IMR-90 (cell line): ENCODE measurements around the gene SPATA21. TPM values are rescaled to one million over a fixed set of nuclear protein-coding genes. Genes with fewer than 3 reads are reported as not detected.

ENCODE experiments used
- ATAC-seq: fragments of 200-7000 bp; cut with Tn5 transposase; 2 replicates; pipeline ENCODE4 v1.9.1; 2020; ENCODE audit warnings: low read depth, mild to moderate bottlenecking, moderate library complexity
- BruUV-seq: library from RNA; stranded (reverse); fragments of 400-500 nt; replicated peaks from 2 replicates; lab custom pipeline; 2021; lab: Mats Ljungman, UMichigan
- CTCF ChIA-PET: fragments of 300-600 bp; formaldehyde crosslinking; extraction: SDS; loops from one replicate; lab custom pipeline; 2021; ENCODE audit warnings: antibody characterized with exemption; lab: Yijun Ruan, JAX
- POLR2A ChIA-PET: fragments of 300-600 bp; sonication (Branson Sonifier 250); formaldehyde crosslinking; loops from one replicate; lab custom pipeline; 2022; ENCODE audit warnings: antibody characterized with exemption; ENCODE audit not compliant: unreplicated experiment; lab: Charles Lee
- DNase-seq: peaks from one replicate; pipeline ENCODE4 v3.0.0; 2013
- H2AFZ ChIP-seq: replicated peaks from 2 replicates; pipeline ENCODE3; 2013; ENCODE audit warnings: low read length, mild to moderate bottlenecking; ENCODE audit not compliant: poor library complexity
- H2AK5ac ChIP-seq: 2 replicates; pipeline ENCODE4 v1.6.1; 2013; ENCODE audit warnings: low read depth, low read length, inconsistent platforms
- H2AK9ac ChIP-seq: replicated peaks from 2 replicates; pipeline ENCODE3; 2013; ENCODE audit warnings: mild to moderate bottlenecking, low read depth, low read length, moderate library complexity; ENCODE audit not compliant: poor library complexity
- H2BK120ac ChIP-seq: 2 replicates; pipeline ENCODE4 v1.6.1; 2013; ENCODE audit warnings: low read depth, low read length, inconsistent platforms
- H2BK15ac ChIP-seq: 3 replicates; pipeline ENCODE4 v1.6.1; 2013; ENCODE audit warnings: low read depth, low read length, inconsistent platforms
- H2BK20ac ChIP-seq: 2 replicates; pipeline ENCODE4 v1.6.1; 2013; ENCODE audit warnings: low read depth, mild to moderate bottlenecking, inconsistent platforms, low read length, moderate library complexity
- H2BK5ac ChIP-seq: 2 replicates; pipeline ENCODE4 v1.6.1; 2013; ENCODE audit warnings: mild to moderate bottlenecking, low read depth, low read length, inconsistent platforms; ENCODE audit not compliant: poor library complexity, severe bottlenecking
- H3K14ac ChIP-seq: replicated peaks from 2 replicates; pipeline ENCODE4 v1.6.1; 2013; ENCODE audit warnings: low read depth, low read length, inconsistent platforms
- H3K18ac ChIP-seq: 2 replicates; pipeline ENCODE4 v1.6.1; 2013; ENCODE audit warnings: low read depth, low read length, control low read depth
- H3K23ac ChIP-seq: 2 replicates; pipeline ENCODE4 v1.6.1; 2013; ENCODE audit warnings: low read depth, low read length, inconsistent platforms
- H3K27ac ChIP-seq: 2 replicates; pipeline ENCODE4 v1.5.1; 2013; ENCODE audit warnings: mild to moderate bottlenecking, control low read depth, low read length; ENCODE audit not compliant: insufficient read depth
- H3K27me3 ChIP-seq: 2 replicates; pipeline ENCODE4 v1.6.1; 2013; ENCODE audit warnings: low read length; ENCODE audit not compliant: control insufficient read depth, insufficient read depth
- H3K36me3 ChIP-seq: 2 replicates; pipeline ENCODE4 v1.6.1; 2013; ENCODE audit warnings: low read length, mixed read lengths; ENCODE audit not compliant: control insufficient read depth, insufficient read depth
- H3K4ac ChIP-seq: 2 replicates; pipeline ENCODE4 v1.6.1; 2013; ENCODE audit warnings: low read depth, low read length, inconsistent platforms
- H3K4me1 ChIP-seq: 2 replicates; pipeline ENCODE4 v1.6.1; 2013; ENCODE audit warnings: low read length, mixed read lengths; ENCODE audit not compliant: control insufficient read depth, insufficient read depth
- H3K4me2 ChIP-seq: 2 replicates; pipeline ENCODE4 v1.6.1; 2013; ENCODE audit warnings: low read depth, mild to moderate bottlenecking, control low read depth, low read length, moderate library complexity
- H3K4me3 ChIP-seq: 2 replicates; pipeline ENCODE4 v1.5.1; 2013; ENCODE audit warnings: low read depth, mild to moderate bottlenecking, control low read depth, low read length, moderate library complexity; ENCODE audit not compliant: insufficient read depth
- H3K56ac ChIP-seq: 2 replicates; pipeline ENCODE4 v1.6.1; 2013; ENCODE audit warnings: low read length, inconsistent platforms; ENCODE audit not compliant: insufficient read depth; ENCODE audit errors: extremely low read depth
- H3K79me1 ChIP-seq, 2 experiments: 2 replicates each; pipeline ENCODE4 v1.6.1; 2013; ENCODE audit warnings: low read length in 2 of 2, inconsistent platforms in 1 of 2, low read depth in 1 of 2
- H3K9ac ChIP-seq: 2 replicates; pipeline ENCODE4 v1.6.1; 2013; ENCODE audit warnings: low read depth, low read length, control low read depth
- H3K9me1 ChIP-seq: 2 replicates; pipeline ENCODE4 v1.6.1; 2013; ENCODE audit warnings: low read length, inconsistent platforms; ENCODE audit not compliant: insufficient read depth
- H3K9me3 ChIP-seq: 2 replicates; pipeline ENCODE4 v1.6.1; 2013; ENCODE audit warnings: low read length; ENCODE audit not compliant: control insufficient read depth, insufficient read depth
- H4K20me1 ChIP-seq: 2 replicates; pipeline ENCODE4 v1.6.1; 2013; ENCODE audit warnings: low read length, inconsistent platforms; ENCODE audit not compliant: insufficient read depth
- H4K5ac ChIP-seq: 2 replicates; pipeline ENCODE4 v1.6.1; 2013; ENCODE audit warnings: mild to moderate bottlenecking, low read depth, low read length, control low read depth
- H4K8ac ChIP-seq, 2 experiments: 2 replicates each; pipeline ENCODE4 v1.6.1; 2013; ENCODE audit warnings: low read depth in 2 of 2, low read length in 2 of 2, control low read depth in 1 of 2, inconsistent platforms in 1 of 2
- H4K91ac ChIP-seq: 2 replicates; pipeline ENCODE4 v1.6.1; 2013; ENCODE audit warnings: low read depth, low read length, inconsistent platforms; ENCODE audit not compliant: insufficient read depth
- BHLHE40 ChIP-seq: fragments of 150-350 bp; IDR thresholded peaks from 2 replicates; pipeline ENCODE4 v1.6.1; 2016; ENCODE audit warnings: mild to moderate bottlenecking, low read depth, low read length
- CHD1 ChIP-seq: IDR thresholded peaks from 2 replicates; pipeline ENCODE4 v1.6.1; 2012; ENCODE audit warnings: low read depth, low read length, improper control_type of control experiment
- FOS ChIP-seq: fragments of 150-350 bp; IDR thresholded peaks from 2 replicates; pipeline ENCODE4 v1.6.1; 2016; ENCODE audit warnings: low read depth, low read length
- MAFK ChIP-seq: IDR thresholded peaks from 2 replicates; pipeline ENCODE4 v1.6.1; 2012; ENCODE audit warnings: low read depth, low read length, improper control_type of control experiment
- MAZ ChIP-seq: IDR thresholded peaks from 2 replicates; pipeline ENCODE4 v1.6.1; 2012; ENCODE audit warnings: low read depth, mild to moderate bottlenecking, low read length, improper control_type of control experiment, moderate library complexity, borderline replicate concordance
- MXI1 ChIP-seq: IDR thresholded peaks from 2 replicates; pipeline ENCODE4 v1.6.1; 2012; ENCODE audit warnings: low read depth, mild to moderate bottlenecking, low read length, moderate library complexity, borderline replicate concordance
- NFE2L2 ChIP-seq: fragments of 150-350 bp; IDR thresholded peaks from 2 replicates; pipeline ENCODE4 v1.6.1; 2016; ENCODE audit warnings: low read depth, mild to moderate bottlenecking, low read length
- POLR2A ChIP-seq: IDR thresholded peaks from 2 replicates; pipeline ENCODE4 v1.6.1; 2012; ENCODE audit warnings: mild to moderate bottlenecking, low read depth, low read length
- RCOR1 ChIP-seq: IDR thresholded peaks from 2 replicates; pipeline ENCODE4 v1.6.1; 2012; ENCODE audit warnings: mild to moderate bottlenecking, low read length, improper control_type of control experiment; ENCODE audit not compliant: insufficient replicate concordance
- RFX5 ChIP-seq: IDR thresholded peaks from 2 replicates; pipeline ENCODE4 v1.8.0; 2012; ENCODE audit warnings: low read depth, mild to moderate bottlenecking, low read length, moderate library complexity
- USF2 ChIP-seq: fragments of 150-350 bp; IDR thresholded peaks from 2 replicates; pipeline ENCODE4 v1.6.1; 2017; ENCODE audit warnings: mild to moderate bottlenecking, antibody characterized with exemption, low read length, low read depth
- WGBS, 2 experiments: methylation state at CpG; one replicate each; pipeline versions ENCODE4 v1.1.5 to v1.1.7; 2013; ENCODE audit warnings: missing lambda C conversion rate in 2 of 2; ENCODE audit not compliant: insufficient read length in 1 of 2; ENCODE audit errors: extremely low coverage in 2 of 2; 5-methylcytosine and 5-hydroxymethylcytosine counted together
- dilution Hi-C: fragments of 300-500 bp; cut with HindIII; formaldehyde crosslinking; loops from one replicate; pipeline ENCODE4 v1.14.3; 2018; ENCODE audit warnings: low sequenced_read_pairs; ENCODE audit not compliant: unreplicated experiment
- in situ Hi-C: fragments of 300-500 bp; cut with MboI; formaldehyde crosslinking; loops from 3 replicates; pipeline ENCODE4 v1.14.3; 2019; ENCODE audit warnings: low sequenced_read_pairs, inconsistent platforms, mixed read lengths
- intact Hi-C: fragments of 100-400 bp; cut with micrococcal nuclease; formaldehyde crosslinking; loops from 2 replicates; pipeline ENCODE4 v1.10.0; 2022
- polyA plus RNA-seq, 3 experiments: library from polyadenylated mRNA; depleted of rRNA; stranded (reverse); fragments of >200 nt; gene quantifications; 2 replicates each; pipeline ENCODE4 v1.2.3, GENCODE V29; 2012; ENCODE audit warnings: low replicate concordance in 1 of 3
- total RNA-seq: library from RNA; depleted of rRNA; stranded (reverse); fragments of >200 nt; gene quantifications from 2 replicates; pipeline ENCODE4 v1.2.3, GENCODE V29; 2012

SPATA21 gene
- total and polyA plus RNA-seq, 2 of the 4 experiments (the other 2 are of a cell fraction), result not detected

GRCh38 chr1:16443975-16444770 lies 6.9 kb upstream of the SPATA21 start:
- in situ Hi-C loops, result no loop called here
- Histone ChIP-seq H2BK120ac (no peak overlapping the region), H2AK9ac (no peak overlapping the region), H3K79me1 (peaks cover 31 to 80% of the 10 kb centered on the region in 2 experiments), H3K18ac (no peak overlapping the region), H3K27ac (no peak overlapping the region), H3K4me1 (peaks cover 2% of the 10 kb centered on the region), H3K4me3 (no peak overlapping the region), H4K5ac (no peak overlapping the region), H3K27me3 (no peaks in the 10 kb centered on the region), H2AFZ (no peak overlapping the region), H3K23ac (no peak overlapping the region), H2BK5ac (no peak overlapping the region), H2AK5ac (no peak overlapping the region), H2BK15ac (no peak overlapping the region), H3K9me1 (peaks cover 9% of the 10 kb centered on the region; the same call in 1 of the 2 replicates), H4K91ac (no peak overlapping the region), H4K20me1 (peaks cover 39% of the 10 kb centered on the region; the same call in 1 of the 2 replicates), H3K9ac (no peak overlapping the region), H3K4me2 (no peak overlapping the region), H3K36me3 (peaks cover 47% of the 10 kb centered on the region), H4K8ac (no peak overlapping the region), H3K9me3 (no peaks in the 10 kb centered on the region), H2BK20ac (no peak overlapping the region), H3K14ac (no peak overlapping the region), H3K56ac (no peak overlapping the region), H3K4ac (no peak overlapping the region)
- ATAC-seq (no peak), DNase-seq (no peak)
- TF ChIP-seq MAFK (no peak), NFE2L2 (no peak), FOS (no peak), BHLHE40 (no peak), POLR2A (no peak), RFX5 (no peak), USF2 (no peak), MXI1 (no peak), RCOR1 (no peak), CHD1 (no peak), MAZ (no peak)
- POLR2A ChIA-PET, result interaction anchor here (1.0 kb wide), 1 partner anchor 17 kb away, joined by 11 read pairs; no protein-coding TSS in a partner anchor
- CTCF ChIA-PET, result no interaction called here
- WGBS, 2 experiments, result 100% methylated on average over 1 of the region's 14 CpGs; no CpG with 5 or more reads in 1 of the 2 experiments
- BruUV-seq, result no TSS peak
- intact Hi-C loops, result no loop called here
- dilution Hi-C loops, result no loop called here
